ENCODE results near the gene DDX52. TPM values are rescaled to one million over a fixed set of nuclear protein-coding genes. Genes with fewer than 3 reads are reported as not detected.
A peak's percentile ranks its signal among the peaks of the same experiment; 100 is the strongest.

Gene DDX52
- total and polyA plus RNA-seq, 2 experiments from 2014 or later = 46.2 to 61.3 TPM

DNA sequence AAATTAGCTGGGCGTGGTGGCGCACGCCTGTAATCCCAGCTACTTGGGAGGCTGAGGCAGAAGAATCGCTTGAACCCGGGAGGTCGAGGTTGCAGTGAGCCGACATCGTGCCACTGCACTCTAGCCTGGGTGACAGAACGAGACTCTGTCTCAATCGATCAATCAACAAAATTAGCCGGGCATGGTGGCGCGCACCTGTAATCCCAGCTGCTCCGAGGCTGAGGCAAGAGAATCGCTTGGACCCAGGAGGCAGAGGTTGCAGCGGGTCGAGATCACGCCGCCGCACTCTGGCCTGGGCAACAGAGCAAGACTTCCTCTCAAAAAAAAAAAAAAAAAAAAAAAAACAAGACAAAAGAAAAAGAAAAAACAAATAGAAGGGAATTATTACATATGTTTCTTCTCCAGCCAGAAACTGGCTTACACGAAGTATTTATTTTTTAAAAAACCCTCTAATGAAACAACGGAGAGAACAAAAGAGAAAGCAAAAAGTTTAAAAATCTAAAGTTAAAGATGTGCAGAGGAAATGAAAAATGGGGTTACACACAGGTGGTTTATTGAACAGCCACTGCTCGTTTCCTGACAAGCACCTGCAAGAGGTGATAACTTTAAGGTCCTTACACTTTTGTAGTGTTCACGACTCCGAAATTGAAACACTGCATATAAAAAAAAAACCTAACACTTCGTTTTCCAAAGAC lies 35.5 kb downstream of the DDX52 start:
- H3K4me3 ChIP-seq = peak overlapping the region; percentile 85

More for the DNA sequence above, 35.5 kb downstream of the DDX52 start:
- peaks cover 12% of the 10 kb centered on the region for H3K4me1 Mint-ChIP-seq
- DNase-seq (ENCODE audit: low spot score) (no peak), ATAC-seq (no peak)
- H3K27me3 Mint-ChIP-seq (ENCODE audit: insufficient read depth, low read depth, poor library complexity) = no peaks in the 10 kb centered on the region
- peak overlapping the region; percentile 84 for H3K4me2 ChIP-seq
- no peak overlapping the region for H2AFZ ChIP-seq
- no peak overlapping the region for H3K27ac Mint-ChIP-seq
- H3K36me3 Mint-ChIP-seq (ENCODE audit: low read depth) = peaks cover 3% of the 10 kb centered on the region; the same call in 1 of the 3 replicates
- peaks cover 47% of the 10 kb centered on the region for H3K79me2 ChIP-seq (replicated peaks; ENCODE audit: insufficient read depth)
- TF ChIP-seq STAT1 (IDR thresholded peaks at IDR 0.05; ENCODE audit: unreplicated experiment) (no peak), EZH2 (IDR thresholded peaks at IDR 0.05; ENCODE audit: low read depth, unreplicated experiment) (no peak), POLR2AphosphoS5 (IDR thresholded peaks at IDR 0.05; ENCODE audit: low read depth) (no peak), ETS1 (IDR thresholded peaks at IDR 0.05) (no peak), CREB1 (CRISPR knock-in tag; IDR thresholded peaks at IDR 0.05; ENCODE audit: low read depth) (no peak), NANOG (IDR thresholded peaks at IDR 0.05; ENCODE audit: borderline replicate concordance) (no peak), REST (IDR thresholded peaks at IDR 0.05; ENCODE audit: unreplicated experiment) (no peak), ZNF331 (CRISPR knock-in tag; IDR thresholded peaks at IDR 0.05; ENCODE audit: low read depth) (no peak), CTCF (conservative IDR thresholded peaks at IDR 0.05; ENCODE audit: low read depth in 2 of 2) (no peak), EZH2phosphoT487 (IDR thresholded peaks at IDR 0.05; ENCODE audit: unreplicated experiment) (no peak), JUNB (IDR thresholded peaks at IDR 0.05; ENCODE audit: unreplicated experiment) (no peak), ZNF114 (CRISPR knock-in tag; IDR thresholded peaks at IDR 0.05) (no peak)
- TF ChIP-seq, protein P1, sequence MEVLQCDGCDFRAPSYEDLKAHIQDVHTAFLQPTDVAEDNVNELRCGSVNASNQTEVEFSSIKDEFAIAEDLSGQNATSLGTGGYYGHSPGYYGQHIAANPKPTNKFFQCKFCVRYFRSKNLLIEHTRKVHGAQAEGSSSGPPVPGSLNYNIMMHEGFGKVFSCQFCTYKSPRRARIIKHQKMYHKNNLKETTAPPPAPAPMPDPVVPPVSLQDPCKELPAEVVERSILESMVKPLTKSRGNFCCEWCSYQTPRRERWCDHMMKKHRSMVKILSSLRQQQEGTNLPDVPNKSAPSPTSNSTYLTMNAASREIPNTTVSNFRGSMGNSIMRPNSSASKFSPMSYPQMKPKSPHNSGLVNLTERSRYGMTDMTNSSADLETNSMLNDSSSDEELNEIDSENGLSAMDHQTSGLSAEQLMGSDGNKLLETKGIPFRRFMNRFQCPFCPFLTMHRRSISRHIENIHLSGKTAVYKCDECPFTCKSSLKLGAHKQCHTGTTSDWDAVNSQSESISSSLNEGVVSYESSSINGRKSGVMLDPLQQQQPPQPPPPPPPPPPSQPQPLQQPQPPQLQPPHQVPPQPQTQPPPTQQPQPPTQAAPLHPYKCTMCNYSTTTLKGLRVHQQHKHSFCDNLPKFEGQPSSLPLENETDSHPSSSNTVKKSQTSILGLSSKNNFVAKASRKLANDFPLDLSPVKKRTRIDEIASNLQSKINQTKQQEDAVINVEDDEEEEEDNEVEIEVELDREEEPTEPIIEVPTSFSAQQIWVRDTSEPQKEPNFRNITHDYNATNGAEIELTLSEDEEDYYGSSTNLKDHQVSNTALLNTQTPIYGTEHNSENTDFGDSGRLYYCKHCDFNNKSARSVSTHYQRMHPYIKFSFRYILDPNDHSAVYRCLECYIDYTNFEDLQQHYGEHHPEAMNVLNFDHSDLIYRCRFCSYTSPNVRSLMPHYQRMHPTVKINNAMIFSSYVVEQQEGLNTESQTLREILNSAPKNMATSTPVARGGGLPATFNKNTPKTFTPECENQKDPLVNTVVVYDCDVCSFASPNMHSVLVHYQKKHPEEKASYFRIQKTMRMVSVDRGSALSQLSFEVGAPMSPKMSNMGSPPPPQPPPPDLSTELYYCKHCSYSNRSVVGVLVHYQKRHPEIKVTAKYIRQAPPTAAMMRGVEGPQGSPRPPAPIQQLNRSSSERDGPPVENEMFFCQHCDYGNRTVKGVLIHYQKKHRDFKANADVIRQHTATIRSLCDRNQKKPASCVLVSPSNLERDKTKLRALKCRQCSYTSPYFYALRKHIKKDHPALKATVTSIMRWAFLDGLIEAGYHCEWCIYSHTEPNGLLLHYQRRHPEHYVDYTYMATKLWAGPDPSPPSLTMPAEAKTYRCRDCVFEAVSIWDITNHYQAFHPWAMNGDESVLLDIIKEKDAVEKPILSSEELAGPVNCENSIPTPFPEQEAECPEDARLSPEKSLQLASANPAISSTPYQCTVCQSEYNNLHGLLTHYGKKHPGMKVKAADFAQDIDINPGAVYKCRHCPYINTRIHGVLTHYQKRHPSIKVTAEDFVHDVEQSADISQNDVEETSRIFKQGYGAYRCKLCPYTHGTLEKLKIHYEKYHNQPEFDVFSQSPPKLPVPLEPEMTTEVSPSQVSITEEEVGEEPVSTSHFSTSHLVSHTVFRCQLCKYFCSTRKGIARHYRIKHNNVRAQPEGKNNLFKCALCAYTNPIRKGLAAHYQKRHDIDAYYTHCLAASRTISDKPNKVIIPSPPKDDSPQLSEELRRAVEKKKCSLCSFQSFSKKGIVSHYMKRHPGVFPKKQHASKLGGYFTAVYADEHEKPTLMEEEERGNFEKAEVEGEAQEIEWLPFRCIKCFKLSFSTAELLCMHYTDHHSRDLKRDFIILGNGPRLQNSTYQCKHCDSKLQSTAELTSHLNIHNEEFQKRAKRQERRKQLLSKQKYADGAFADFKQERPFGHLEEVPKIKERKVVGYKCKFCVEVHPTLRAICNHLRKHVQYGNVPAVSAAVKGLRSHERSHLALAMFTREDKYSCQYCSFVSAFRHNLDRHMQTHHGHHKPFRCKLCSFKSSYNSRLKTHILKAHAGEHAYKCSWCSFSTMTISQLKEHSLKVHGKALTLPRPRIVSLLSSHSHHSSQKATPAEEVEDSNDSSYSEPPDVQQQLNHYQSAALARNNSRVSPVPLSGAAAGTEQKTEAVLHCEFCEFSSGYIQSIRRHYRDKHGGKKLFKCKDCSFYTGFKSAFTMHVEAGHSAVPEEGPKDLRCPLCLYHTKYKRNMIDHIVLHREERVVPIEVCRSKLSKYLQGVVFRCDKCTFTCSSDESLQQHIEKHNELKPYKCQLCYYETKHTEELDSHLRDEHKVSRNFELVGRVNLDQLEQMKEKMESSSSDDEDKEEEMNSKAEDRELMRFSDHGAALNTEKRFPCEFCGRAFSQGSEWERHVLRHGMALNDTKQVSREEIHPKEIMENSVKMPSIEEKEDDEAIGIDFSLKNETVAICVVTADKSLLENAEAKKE (CRISPR knock-in tag; IDR thresholded peaks at IDR 0.05) = no peak
- no peaks in the 10 kb centered on the region for H3K9me3 Mint-ChIP-seq
- H3F3A ChIP-seq (replicated peaks; ENCODE audit: low read depth) = peaks cover 12% of the 10 kb centered on the region; the same call in 1 of the 2 replicates
- 0 out of 2 replicates have a peak, but pooled peaks cover 3% of the 10 kb centered on the region for H3K36me3 ChIP-seq (ENCODE audit: insufficient read depth)
- no peak overlapping the region for H3K27ac ChIP-seq (ENCODE audit: low read depth)
- peak overlapping the region; percentile 95 for H3K4me3 Mint-ChIP-seq
- no peaks in the 10 kb centered on the region for H3K9me2 ChIP-seq (ENCODE audit: insufficient read depth)
- no peaks in the 10 kb centered on the region for H4K20me1 ChIP-seq (replicated peaks; ENCODE audit: insufficient read depth)
- H3K4me1 ChIP-seq (ENCODE audit: insufficient read depth) = peaks cover 24% of the 10 kb centered on the region
- no peaks in the 10 kb centered on the region for H3K27me3 ChIP-seq (ENCODE audit: insufficient read depth)

All from GM23338 (cell line).